OCI-LY1 (cell line): ENCODE data around the gene XRCC1.

ENCODE experiments used
- H2AFZ ChIP-seq: fragments of 200-600 bp; sonication (generic), shearing (Covaris generic); 2 replicates; pipeline ENCODE4 v1.6.0; 2014; ENCODE audit warnings: antibody characterized with exemption, mild to moderate bottlenecking, low read length
- H3F3A ChIP-seq: fragments of 200-600 bp; sonication (generic), shearing (Covaris generic); 2 replicates; pipeline ENCODE4 v1.6.0; 2014; ENCODE audit warnings: mild to moderate bottlenecking, antibody characterized with exemption, low read length, moderate library complexity; ENCODE audit not compliant: insufficient read depth
- H3K27ac ChIP-seq: fragments of 200-600 bp; sonication (generic); 2 replicates; pipeline ENCODE4 v1.5.1; 2014; ENCODE audit warnings: low read length, mixed run types, mild to moderate bottlenecking, low read depth; ENCODE audit not compliant: poor library complexity, severe bottlenecking
- H3K27me3 ChIP-seq: fragments of 200-600 bp; sonication (generic); 2 replicates; pipeline ENCODE4 v1.6.0; 2014; ENCODE audit warnings: antibody characterized with exemption, mild to moderate bottlenecking, low read length, moderate library complexity; ENCODE audit not compliant: insufficient read depth
- H3K36me3 ChIP-seq: fragments of 200-600 bp; sonication (generic); 2 replicates; pipeline ENCODE4 v1.6.1; 2014; ENCODE audit warnings: mild to moderate bottlenecking, antibody characterized with exemption, low read length, moderate library complexity, mixed read lengths; ENCODE audit not compliant: insufficient read depth
- H3K4me1 ChIP-seq: fragments of 200-600 bp; sonication (generic); 2 replicates; pipeline ENCODE4 v1.5.1; 2014; ENCODE audit warnings: mild to moderate bottlenecking, low read length, moderate library complexity; ENCODE audit not compliant: insufficient read depth, severe bottlenecking
- H3K4me2 ChIP-seq: fragments of 200-600 bp; sonication (generic), shearing (Covaris generic); 2 replicates; pipeline ENCODE4 v1.6.1; 2014; ENCODE audit warnings: low read length
- H3K4me3 ChIP-seq: fragments of 200-600 bp; sonication (generic); 2 replicates; pipeline ENCODE4 v1.5.1; 2014; ENCODE audit warnings: low read length, low read depth, mild to moderate bottlenecking, mixed read lengths; ENCODE audit not compliant: poor library complexity, severe bottlenecking
- H3K79me2 ChIP-seq: fragments of 200-600 bp; shearing (Covaris generic); 2 replicates; pipeline ENCODE4 v1.6.1; 2016; ENCODE audit warnings: mixed run types, low read length, mixed read lengths; ENCODE audit not compliant: insufficient read depth
- H3K9ac ChIP-seq: fragments of 200-600 bp; sonication (generic), shearing (Covaris generic); 2 replicates; pipeline ENCODE4 v1.6.1; 2014; ENCODE audit warnings: mild to moderate bottlenecking, low read length, mixed read lengths
- H3K9me2 ChIP-seq: fragments of 200-600 bp; sonication (generic), shearing (Covaris generic); 2 replicates; pipeline ENCODE4 v1.6.1; 2014; ENCODE audit warnings: low read depth, mild to moderate bottlenecking, low read length, mixed read lengths
- H3K9me3 ChIP-seq: fragments of 200-600 bp; shearing (Covaris generic); 2 replicates; pipeline ENCODE4 v1.6.1; 2014; ENCODE audit warnings: low read length, mixed read lengths
- H4K20me1 ChIP-seq: fragments of 200-600 bp; sonication (generic), shearing (Covaris generic); 2 replicates; pipeline ENCODE4 v1.6.0; 2016; ENCODE audit warnings: mild to moderate bottlenecking, low read length; ENCODE audit not compliant: insufficient read depth
- CTCF ChIP-seq: fragments of 200-600 bp; sonication (generic), shearing (Covaris generic); IDR thresholded peaks from 2 replicates; pipeline ENCODE4 v1.5.1; 2017; ENCODE audit warnings: mild to moderate bottlenecking, antibody characterized with exemption, low read length, moderate library complexity, mixed read lengths
- EZH2 ChIP-seq: fragments of 200-600 bp; sonication (generic), shearing (Covaris generic); IDR thresholded peaks from 2 replicates; pipeline ENCODE4 v1.8.0; 2017; ENCODE audit warnings: borderline replicate concordance, mixed run types, mild to moderate bottlenecking, antibody characterized with exemption, low read length, moderate library complexity, mixed read lengths

Gene XRCC1

GRCh38 chr19:43505941-43506340 is 69.4 kb downstream of the XRCC1 start:
- no peak overlapping the region for H3K27ac ChIP-seq

GRCh38 chr19:43505186-43505456 is 70.2 kb downstream of the XRCC1 start:
- no peaks in the 10 kb centered on the region for H3K79me2 ChIP-seq
- peak overlapping the region; percentile 95; the same call in 1 of the 2 replicates for H3K4me2 ChIP-seq
- peaks cover 21% of the 10 kb centered on the region for H3K4me1 ChIP-seq
- H3K9me2 ChIP-seq: no peaks in the 10 kb centered on the region
- TF ChIP-seq CTCF (no peak), EZH2 (no peak)
- H3K9me3 ChIP-seq: no peaks in the 10 kb centered on the region
- H3F3A ChIP-seq: no peaks in the 10 kb centered on the region
- H3K9ac ChIP-seq: peak overlapping the region; percentile 93; the same call in 1 of the 2 replicates
- H3K4me3 ChIP-seq: peak overlapping the region; percentile 71
- no peak overlapping the region for H2AFZ ChIP-seq
- H3K27me3 ChIP-seq: no peaks in the 10 kb centered on the region
- H3K27ac ChIP-seq: peak overlapping the region; percentile 55
- H3K36me3 ChIP-seq: no peaks in the 10 kb centered on the region
- H4K20me1 ChIP-seq: no peaks in the 10 kb centered on the region

More at GRCh38 chr19:43505941-43506340, 69.4 kb downstream of the XRCC1 start:
- Histone ChIP-seq H3K9me3 (no peaks in the 10 kb centered on the region), H3K4me1 (peaks cover 21% of the 10 kb centered on the region), H3K9ac (no peak overlapping the region), H3K4me2 (no peak overlapping the region), H2AFZ (no peak overlapping the region), H3K4me3 (no peak overlapping the region), H4K20me1 (no peaks in the 10 kb centered on the region), H3K27me3 (no peaks in the 10 kb centered on the region), H3K79me2 (no peaks in the 10 kb centered on the region), H3F3A (no peaks in the 10 kb centered on the region), H3K36me3 (no peaks in the 10 kb centered on the region), H3K9me2 (no peaks in the 10 kb centered on the region)
- TF ChIP-seq CTCF (no peak), EZH2 (no peak)

GRCh38 chr19:43504426-43505185 is 70.7 kb downstream of the XRCC1 start, which contains the start of gene PHLDB3:
TSS of gene PHLDB3 (minus strand) at chr19:43504746. CDS start at chr19:43504118, 628 bp downstream.
- Histone ChIP-seq H3K4me3 (peak within 1 kb of the TSS; percentile 71), H3K27ac (peak within 1 kb of the TSS; percentile 55), H3K4me1 (peaks cover 21% of the 10 kb centered on the region), H3K79me2 (no peaks in the 10 kb centered on the region), H3K27me3 (no peaks in the 10 kb centered on the region), H3K9me2 (no peaks in the 10 kb centered on the region), H3F3A (no peaks in the 10 kb centered on the region), H3K9me3 (no peaks in the 10 kb centered on the region), H3K4me2 (peak within 1 kb of the TSS; percentile 95), H3K36me3 (no peaks in the 10 kb centered on the region), H3K9ac (peak within 1 kb of the TSS; percentile 93), H2AFZ (peak within 1 kb of the TSS; percentile 83), H4K20me1 (no peaks in the 10 kb centered on the region)
- TF ChIP-seq EZH2 (no peak), CTCF (peak; percentile 9; the same call in 1 of the 2 replicates)
